ENCODE data around the gene TPST1.
A peak's percentile ranks its signal among the peaks of the same experiment; 100 is the strongest.
"Not testable (repeated sequence)": the region's sequence is repeated elsewhere in the genome, so short reads cannot be mapped to it uniquely, and the experiment has no call there.

TPST1 gene

DNA sequence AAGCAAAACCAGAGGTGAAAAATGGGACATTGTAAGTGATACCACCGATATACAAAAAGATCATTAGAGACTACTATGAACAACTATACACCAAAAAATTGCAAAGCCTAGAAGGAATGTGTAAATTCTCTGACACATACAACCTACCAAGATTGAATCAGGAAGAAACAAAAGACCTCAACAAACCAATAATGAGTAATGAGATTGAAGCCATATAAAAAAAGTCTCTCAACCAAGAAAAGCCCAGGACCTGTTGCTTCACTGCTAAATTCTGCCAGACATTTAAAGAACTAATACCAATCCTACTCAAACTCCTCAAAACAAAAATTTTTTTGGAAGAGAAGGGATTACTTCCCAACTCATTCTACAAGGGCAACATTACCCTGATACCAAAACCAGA, 134.0 kb downstream of the TPST1 start:
- no peak for DNase-seq

GRCh38 chr7:66344166-66344565, 139.0 kb downstream of the TPST1 start:
- DNase-seq: no peak

DNA sequence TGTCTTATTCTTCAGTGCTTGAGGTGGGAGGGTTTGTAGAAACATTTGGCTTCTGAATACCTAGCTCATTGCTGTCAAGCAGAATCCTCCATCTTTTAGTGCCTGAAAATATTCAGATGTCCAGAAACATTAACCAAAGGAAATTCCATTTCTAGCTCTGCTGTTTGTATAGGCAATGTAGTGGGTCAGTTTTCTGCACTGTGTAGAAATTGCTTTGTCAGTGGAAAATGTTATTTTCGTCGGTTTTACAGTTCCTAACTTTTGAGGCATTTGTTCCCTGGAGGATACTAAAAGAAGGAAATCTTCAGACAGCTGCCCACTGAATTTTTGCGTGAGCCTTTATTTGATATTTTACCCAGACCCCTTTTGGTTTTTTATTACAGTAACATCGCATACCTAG, 143.4 kb downstream of the TPST1 start:
- DNase-seq: no peak

- DNase-seq: no peak
Measured at GRCh38 chr7:66348959-66349358, 143.8 kb downstream of the TPST1 start.

GRCh38 chr7:66352071-66352470, 146.9 kb downstream of the TPST1 start:
- DNase-seq: no peak

DNA sequence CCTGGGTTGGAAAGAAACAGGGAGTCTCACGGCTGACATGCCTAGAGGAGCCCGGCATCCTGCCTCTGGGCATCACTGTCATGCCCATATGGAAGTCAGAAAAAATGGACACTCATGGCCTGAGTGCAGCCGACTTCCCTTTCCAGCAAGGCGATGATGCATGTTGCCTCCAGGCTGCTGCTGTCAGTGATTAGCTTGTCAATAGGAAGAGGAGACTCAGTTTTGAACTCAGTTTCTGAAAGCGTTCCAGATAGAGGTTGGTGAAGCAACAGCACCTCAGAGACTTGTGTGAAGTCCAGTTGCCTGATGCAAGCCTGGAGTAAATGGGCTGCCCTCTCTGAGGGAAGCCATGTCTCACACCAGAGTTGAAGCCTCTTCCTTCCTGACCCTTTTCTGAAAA, 148.4 kb downstream of the TPST1 start:
- no peak for DNase-seq

DNA sequence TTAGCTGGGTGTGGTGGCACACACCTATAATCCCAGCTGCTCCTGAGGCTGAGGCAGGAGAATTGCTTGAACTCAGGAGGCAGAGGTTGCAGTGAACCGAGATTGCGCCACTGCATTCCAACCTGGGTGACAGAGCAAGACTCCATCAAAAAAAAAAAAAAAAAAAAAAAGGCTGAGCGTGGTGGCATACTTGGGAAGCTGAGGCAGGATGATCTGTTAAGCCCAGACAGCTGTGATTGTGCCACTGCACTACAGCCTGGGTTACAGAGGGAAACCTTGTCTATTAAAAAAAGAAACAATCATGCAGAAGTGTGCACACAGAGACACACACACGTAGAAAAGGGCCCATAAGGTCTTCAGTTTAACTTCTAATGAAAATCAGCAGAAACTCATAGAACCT, 150.6 kb downstream of the TPST1 start:
- no peak for DNase-seq

GRCh38 chr7:66356277-66356721, 151.2 kb downstream of the TPST1 start:
- no peak for DNase-seq

DNA sequence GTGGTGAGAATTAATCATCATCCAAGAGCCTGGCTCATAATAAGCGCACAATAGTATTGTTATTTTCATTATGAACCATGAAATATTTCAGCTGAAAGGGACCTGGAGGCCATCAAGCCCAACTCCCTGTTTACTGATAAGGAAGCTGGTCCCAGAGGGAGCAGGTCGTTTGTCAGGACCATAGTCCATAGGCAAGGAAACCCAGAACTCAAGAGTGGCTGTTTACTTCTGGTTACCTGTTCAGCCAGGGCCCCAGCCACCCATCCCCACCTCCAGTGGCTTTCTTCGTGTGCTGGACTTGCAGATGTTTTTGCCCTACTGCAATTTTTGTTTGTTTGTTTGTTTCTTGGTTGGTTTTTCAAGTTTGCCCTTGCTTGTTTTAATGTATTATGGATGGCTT, 152.0 kb downstream of the TPST1 start:
- DNase-seq: no peak

DNA sequence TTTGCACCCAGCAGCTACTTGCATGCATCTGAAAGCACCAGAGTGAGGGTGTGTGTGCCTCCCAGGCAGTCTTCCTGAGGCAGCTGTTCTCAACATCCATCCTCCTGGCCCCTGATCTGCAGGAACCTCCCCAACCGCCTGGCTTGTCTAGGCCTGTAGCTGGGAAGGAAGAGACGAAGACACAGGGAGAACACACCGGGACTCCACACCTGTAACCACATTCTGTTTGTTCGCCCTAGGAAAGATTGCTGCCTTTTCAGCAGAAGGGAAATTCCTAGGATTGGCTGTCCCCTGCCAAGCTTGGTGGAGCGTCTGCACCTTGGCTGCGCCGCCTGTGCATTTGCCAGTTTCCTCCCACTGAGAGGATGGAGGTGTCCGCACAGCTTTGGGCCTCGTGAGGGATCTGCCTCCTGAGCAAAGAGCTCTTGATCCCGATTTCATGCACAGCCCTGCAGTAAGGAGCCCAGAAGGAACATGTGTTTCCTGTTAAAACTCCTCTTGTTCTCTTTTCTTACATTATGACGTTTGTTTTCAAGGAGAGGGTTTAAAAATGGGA, 154.6 kb downstream of the TPST1 start:
- peak in 1 of 2 experiments; percentile 66 for DNase-seq

GRCh38 chr7:66362136-66362535, 157.0 kb downstream of the TPST1 start:
- DNase-seq: no peak

DNA sequence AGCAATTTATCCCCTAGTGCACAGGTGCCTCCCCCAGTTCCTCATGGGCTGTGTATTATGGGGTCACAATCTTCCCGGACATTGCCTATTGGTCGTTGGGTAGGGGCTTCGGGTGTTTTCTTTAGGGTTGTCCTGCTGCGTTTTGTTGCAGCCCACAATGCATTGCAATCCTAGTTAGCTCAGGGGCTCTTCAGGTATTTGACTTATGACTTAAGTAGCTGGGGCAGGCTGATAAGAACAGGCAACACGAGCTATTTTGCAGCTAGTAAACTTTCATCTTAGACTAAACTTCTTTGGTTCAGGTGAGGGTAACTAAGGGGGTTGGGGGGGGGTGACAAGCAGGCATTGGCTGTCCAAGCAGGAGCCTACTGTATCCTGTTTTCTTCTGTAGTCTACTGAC, 158.5 kb downstream of the TPST1 start:
- no peak for DNase-seq

- DNase-seq: not testable (repeated sequence)
Measured at GRCh38 chr7:66365031-66365430, 159.9 kb downstream of the TPST1 start.

DNA sequence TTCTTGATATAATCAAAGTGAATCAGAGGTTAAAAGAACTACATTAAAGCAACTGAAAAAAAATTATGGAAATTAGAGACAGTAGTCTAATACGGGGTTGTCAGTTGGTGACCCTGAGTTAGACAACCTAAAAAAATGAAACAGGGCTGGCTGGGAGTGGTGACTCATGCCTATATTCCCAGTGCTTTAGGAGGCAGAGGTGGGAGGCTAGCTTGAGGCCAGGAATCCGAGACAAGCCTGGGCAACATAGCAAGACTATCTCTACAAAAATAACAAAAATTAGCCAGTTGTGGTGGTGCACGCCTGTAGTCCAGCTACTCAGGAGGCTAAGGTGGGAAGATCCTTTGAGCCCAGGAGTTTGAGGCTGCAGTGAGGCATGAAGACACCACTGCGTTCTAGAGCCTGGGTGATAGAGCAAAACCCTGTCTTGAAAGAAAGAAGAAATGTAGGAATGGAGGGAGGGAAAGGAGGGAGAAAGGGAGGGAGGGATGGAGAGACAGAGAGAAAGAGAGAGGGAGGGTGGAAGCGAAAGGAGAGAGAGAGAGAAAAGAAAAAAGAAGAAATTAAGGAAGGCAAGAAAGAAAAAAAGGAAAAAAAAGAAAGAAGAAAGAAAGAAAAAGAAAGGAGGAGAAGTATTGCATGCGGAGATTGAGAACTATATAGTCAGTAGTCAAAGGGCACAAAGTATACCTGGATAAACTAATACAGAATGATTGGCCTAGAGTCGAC, 166.1 kb downstream of the TPST1 start:
- DNase-seq: no peak

DNA sequence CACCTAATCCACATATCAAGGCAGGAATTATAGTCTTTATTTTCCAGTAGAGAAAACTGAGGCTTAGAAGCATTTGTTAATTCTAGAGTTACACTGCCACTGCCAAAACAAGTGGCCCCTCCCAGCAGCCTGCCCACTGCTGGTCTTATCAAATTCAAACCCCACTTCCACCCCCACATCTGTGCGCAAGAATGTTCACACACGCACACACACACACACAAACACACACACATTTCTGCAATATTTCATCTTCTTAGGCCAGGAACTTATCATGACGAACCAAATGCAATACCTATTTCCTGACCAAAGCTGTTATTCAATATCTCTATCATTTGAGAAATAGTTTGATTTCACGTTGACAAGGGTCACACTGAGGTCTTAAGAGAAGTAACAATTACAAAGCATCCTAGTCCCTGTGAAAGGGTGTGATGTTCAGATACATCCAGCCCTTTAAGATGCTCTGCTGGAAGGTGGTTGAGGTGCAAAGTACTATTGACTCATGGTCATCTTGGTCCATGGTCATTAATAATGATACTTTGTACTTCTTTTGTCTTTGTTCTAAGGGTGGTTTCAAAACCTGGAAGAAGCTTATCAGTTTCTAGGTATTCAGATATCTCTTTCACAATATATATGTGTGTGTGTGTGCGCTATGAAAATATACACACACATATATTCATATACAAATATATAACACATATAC, 169.2 kb downstream of the TPST1 start:
- not testable (repeated sequence) for DNase-seq

DNA sequence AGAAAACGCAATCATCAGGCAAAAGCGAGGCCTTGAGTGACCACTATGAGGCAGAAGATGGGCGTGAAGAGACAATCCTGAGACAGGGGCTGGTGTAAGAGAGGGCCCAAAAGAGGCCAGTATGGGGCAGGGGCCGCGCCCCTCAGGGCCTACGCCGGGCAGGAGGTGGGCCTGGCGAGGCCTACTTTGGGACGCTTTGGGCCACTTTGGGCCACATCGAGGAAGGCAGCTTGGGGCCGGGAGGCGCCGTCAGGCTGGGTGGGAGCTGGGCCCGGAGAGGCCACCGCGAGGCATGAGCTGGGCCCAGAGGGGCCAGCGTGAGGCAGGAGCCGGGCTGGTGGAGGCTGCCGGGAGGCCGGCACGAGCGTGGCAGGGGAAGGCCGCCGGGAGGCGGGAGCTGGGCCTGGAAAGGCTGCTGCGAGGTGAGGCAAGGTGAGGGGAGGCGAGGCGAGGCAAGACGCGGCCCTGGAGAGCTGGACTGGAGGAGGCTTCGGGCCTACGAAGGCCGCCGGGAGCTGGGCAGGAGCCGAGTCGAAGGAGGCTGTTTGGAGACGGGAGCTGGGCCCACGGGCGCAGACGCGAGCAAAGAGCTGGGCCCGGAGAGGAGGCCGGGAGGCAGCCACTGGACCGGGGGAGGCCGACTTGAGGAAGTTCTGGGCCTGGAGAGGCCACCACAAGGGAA, 171.3 kb downstream of the TPST1 start:
- DNase-seq: no peak

DNA sequence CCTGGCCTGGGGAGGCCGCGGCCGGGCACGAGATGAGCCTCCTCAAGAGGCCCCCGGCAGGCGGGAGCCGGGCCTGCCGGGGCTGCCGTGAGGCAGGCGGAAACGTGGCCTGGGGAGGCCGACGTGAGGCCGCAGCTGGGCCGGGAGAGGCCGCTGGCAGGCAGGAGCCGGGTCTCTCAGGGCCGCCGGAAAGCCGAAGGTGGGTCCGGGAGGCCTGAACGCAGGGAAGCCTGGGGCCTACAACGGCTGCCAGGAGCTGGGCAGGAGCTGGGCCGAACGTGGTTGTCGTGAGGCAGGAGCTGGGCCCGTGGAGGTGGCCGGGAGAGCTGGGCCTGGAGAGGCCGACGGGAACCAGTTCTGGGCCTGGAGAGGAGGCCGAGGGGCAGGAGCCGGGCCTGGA, 171.9 kb downstream of the TPST1 start:
- DNase-seq: no peak

- no peak for DNase-seq
Measured at GRCh38 chr7:66377714-66378113, 172.6 kb downstream of the TPST1 start.

- DNase-seq: no peak
Measured at GRCh38 chr7:66379542-66380160, 174.5 kb downstream of the TPST1 start.

- DNase-seq: no peak
Measured at GRCh38 chr7:66380272-66380888, 175.2 kb downstream of the TPST1 start.

DNA sequence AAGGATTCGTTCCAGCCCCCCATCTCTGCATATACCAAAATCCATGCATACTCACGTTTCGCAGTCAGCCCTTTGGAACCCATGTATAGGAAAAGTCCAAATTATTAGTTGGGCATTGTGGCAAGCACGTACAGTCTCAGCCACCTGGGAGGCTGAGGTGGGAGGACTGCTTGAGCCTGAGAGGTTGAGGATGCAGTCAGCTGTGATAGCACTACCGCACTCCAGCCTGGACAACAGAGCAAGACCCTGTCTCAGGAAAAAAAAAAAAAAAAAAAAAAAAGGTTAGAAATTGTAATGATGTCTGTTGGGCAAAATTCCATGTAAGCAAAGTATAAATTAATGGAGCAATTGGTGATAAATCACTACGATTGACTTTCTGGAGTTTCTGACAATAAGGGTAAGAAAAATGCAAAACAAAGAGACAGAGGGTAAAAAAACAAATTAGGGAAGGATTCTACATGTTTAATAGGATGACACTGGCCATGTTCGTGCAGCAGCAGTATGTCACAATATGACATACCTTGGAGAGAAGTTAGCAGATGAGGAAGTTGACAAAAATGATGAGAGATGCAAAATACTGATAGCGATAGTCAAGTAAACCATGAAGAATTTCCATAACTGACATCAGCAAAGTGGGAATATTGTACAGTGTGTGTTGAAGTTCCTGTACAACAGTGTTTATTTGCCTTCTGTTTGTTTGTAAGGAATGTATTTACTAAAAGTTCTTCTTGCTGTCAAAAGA, 177.2 kb downstream of the TPST1 start:
- DNase-seq: not testable (repeated sequence)
